PC-9 (cell line): ENCODE results near the gene SSBP2.

ENCODE experiments used
- EZH2 ChIP-seq: fragments of 200-600 bp; sonication (generic); IDR thresholded peaks from 2 replicates; pipeline ENCODE4 v1.8.0; 2017; ENCODE audit warnings: antibody characterized with exemption, low read depth
- TF ChIP-seq, protein P1 (sequence below): fragments of 200-600 bp; sonication (generic); conservative IDR thresholded peaks from 2 replicates; pipeline ENCODE4 v1.6.1; 2017; ENCODE audit warnings: mixed run types, antibody characterized with exemption, mild to moderate bottlenecking, moderate library complexity

DNA sequence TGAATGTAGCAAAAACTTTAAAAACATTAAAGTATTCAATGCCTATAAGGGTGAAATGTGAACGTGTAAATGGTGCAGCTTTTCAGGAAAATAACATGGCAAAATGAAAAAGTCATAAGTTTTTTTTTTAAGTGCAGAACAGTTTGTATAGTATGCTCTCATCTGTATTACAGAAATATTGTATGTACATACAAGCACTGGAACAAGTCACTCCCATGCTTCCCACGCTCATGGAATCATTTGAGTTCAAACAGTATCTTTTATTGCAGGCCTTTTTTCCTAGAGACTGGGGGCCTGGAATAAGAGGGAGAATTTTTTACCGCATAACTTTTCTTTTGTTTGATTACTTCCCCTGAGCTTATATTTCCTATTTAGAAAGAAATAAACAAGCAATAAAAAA is 94.1 kb downstream of the SSBP2 start:
- TF ChIP-seq, protein P1, sequence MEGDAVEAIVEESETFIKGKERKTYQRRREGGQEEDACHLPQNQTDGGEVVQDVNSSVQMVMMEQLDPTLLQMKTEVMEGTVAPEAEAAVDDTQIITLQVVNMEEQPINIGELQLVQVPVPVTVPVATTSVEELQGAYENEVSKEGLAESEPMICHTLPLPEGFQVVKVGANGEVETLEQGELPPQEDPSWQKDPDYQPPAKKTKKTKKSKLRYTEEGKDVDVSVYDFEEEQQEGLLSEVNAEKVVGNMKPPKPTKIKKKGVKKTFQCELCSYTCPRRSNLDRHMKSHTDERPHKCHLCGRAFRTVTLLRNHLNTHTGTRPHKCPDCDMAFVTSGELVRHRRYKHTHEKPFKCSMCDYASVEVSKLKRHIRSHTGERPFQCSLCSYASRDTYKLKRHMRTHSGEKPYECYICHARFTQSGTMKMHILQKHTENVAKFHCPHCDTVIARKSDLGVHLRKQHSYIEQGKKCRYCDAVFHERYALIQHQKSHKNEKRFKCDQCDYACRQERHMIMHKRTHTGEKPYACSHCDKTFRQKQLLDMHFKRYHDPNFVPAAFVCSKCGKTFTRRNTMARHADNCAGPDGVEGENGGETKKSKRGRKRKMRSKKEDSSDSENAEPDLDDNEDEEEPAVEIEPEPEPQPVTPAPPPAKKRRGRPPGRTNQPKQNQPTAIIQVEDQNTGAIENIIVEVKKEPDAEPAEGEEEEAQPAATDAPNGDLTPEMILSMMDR: no peak
- no peak for TF ChIP-seq EZH2
